BJ (cell line): Measurements from ENCODE around the gene RBPJ. TPM values are rescaled to one million over a fixed set of nuclear protein-coding genes. Genes with fewer than 3 reads are reported as not detected.

Experiments used
- CTCF ChIA-PET: fragments of 350-600 bp; formaldehyde crosslinking; extraction: SDS; loops from one replicate; lab custom pipeline; 2021; ENCODE audit warnings: antibody characterized with exemption, inconsistent platforms; lab: Yijun Ruan, JAX
- POLR2A ChIA-PET: fragments of 300-600 bp; sonication (Branson Sonifier 250); formaldehyde crosslinking; extraction: SDS; loops from one replicate; lab custom pipeline; 2021; ENCODE audit warnings: antibody characterized with exemption; lab: Charles Lee
- DNase-seq: peaks from one replicate; pipeline ENCODE4 v3.0.0-alpha.2; 2011; ENCODE audit warnings: low read depth
- H3K27me3 ChIP-seq: 2 replicates; pipeline ENCODE4 v1.6.0; 2011; ENCODE audit warnings: low read length; ENCODE audit not compliant: control insufficient read depth, insufficient read depth
- H3K36me3 ChIP-seq: 2 replicates; pipeline ENCODE4 v1.5.1; 2011; ENCODE audit warnings: low read length; ENCODE audit not compliant: control insufficient read depth, insufficient read depth
- H3K4me3 ChIP-seq: 2 replicates; pipeline ENCODE4 v1.5.1; 2011; ENCODE audit warnings: low read depth, mild to moderate bottlenecking, control low read depth, low read length
- CTCF ChIP-seq: IDR thresholded peaks from 2 replicates; pipeline ENCODE4 v1.5.1; 2011; ENCODE audit warnings: low read depth, mild to moderate bottlenecking, control low read depth, inconsistent platforms, low read length, moderate library complexity; ENCODE audit not compliant: insufficient read depth
- polyA plus RNA-seq: library from polyadenylated mRNA; depleted of rRNA; stranded (reverse); fragments of >200 nt; gene quantifications from 2 replicates; pipeline ENCODE4 v1.2.3, GENCODE V29; 2011

RBPJ gene
- polyA plus RNA-seq, 1 experiment: 31.6 TPM

DNA sequence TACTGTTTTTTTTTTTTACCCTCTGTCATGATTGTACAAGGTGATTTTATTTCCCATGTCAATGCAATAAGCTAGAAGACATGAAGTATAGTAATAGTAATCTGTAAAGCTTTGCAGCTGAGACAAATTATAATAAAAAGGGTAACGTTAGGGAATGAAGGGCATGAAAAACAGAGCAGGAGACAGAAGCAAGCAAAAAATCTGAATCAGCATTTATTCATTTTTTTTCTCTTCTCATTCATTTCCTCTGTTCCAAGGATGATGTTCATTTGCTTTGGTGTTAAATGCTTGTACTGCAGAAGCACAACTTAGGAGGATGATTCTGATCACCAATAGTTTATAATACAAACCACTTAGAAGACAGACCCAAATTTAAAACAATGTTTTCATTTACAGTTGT, 105.1 kb downstream of the RBPJ start:
- Histone ChIP-seq H3K4me3 (no peak overlapping the region), H3K27me3 (no peaks in the 10 kb centered on the region), H3K36me3 (peaks cover 6% of the 10 kb centered on the region)
- ChIA-PET CTCF (interaction anchor here (0.5 kb wide), 1 partner anchor 17 kb away, joined by 3 read pairs; no protein-coding TSS in a partner anchor), POLR2A (no interaction called here)
- no peak for DNase-seq
- TF ChIP-seq CTCF: no peak

DNA sequence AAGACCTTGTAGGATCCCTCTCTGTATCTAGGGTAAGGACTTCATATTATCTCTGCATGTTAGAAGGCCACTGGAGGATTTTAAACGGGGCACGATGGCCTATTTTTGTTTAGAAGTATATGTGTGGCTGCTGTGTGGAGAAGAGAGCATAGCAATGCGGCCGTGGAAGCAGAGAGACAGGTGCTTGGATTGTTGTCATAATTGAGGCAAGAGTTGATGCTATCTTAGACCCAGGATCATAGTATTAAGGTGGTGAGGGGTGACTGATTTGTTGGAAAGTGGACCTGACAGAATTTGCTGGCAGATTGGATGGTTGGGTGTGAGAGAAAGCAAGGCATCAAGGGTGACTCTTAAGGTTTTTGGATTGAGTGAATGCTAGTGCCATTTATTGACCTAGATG, 106.1 kb downstream of the RBPJ start:
- no peak for TF ChIP-seq CTCF
- POLR2A ChIA-PET: no interaction called here
- no peak for DNase-seq
- Histone ChIP-seq H3K36me3 (peaks cover 6% of the 10 kb centered on the region), H3K4me3 (no peak overlapping the region), H3K27me3 (no peaks in the 10 kb centered on the region)
- CTCF ChIA-PET: interaction anchor here (1.1 kb wide), 1 partner anchor 36 kb away, joined by 3 read pairs; no protein-coding TSS in a partner anchor

DNA sequence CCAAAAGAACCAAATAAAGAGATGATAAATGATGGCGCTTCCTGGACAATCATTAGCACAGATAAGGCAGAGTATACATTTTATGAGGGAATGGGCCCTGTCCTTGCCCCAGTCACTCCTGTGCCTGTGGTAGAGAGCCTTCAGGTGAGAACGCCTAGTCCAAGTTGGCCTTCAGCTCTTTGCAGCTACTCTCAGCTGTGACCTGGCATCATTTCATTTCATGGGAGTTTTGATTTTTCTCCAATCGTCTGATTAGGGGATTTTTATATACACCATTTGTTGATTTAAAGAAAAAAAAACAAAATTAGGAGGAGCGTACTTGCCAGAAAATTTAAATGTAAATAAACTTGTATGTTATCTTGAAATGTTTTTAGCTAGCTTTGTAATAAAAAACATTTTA, 109.1 kb downstream of the RBPJ start:
- POLR2A ChIA-PET: no interaction called here
- no peak for TF ChIP-seq CTCF
- H3K4me3 ChIP-seq: no peak overlapping the region
- DNase-seq: no peak
- peaks cover 6% of the 10 kb centered on the region for H3K36me3 ChIP-seq
- no peaks in the 10 kb centered on the region for H3K27me3 ChIP-seq
- CTCF ChIA-PET: interaction anchor here (0.6 kb wide), 1 partner anchor 23 kb away, joined by 3 read pairs; no protein-coding TSS in a partner anchor

DNA sequence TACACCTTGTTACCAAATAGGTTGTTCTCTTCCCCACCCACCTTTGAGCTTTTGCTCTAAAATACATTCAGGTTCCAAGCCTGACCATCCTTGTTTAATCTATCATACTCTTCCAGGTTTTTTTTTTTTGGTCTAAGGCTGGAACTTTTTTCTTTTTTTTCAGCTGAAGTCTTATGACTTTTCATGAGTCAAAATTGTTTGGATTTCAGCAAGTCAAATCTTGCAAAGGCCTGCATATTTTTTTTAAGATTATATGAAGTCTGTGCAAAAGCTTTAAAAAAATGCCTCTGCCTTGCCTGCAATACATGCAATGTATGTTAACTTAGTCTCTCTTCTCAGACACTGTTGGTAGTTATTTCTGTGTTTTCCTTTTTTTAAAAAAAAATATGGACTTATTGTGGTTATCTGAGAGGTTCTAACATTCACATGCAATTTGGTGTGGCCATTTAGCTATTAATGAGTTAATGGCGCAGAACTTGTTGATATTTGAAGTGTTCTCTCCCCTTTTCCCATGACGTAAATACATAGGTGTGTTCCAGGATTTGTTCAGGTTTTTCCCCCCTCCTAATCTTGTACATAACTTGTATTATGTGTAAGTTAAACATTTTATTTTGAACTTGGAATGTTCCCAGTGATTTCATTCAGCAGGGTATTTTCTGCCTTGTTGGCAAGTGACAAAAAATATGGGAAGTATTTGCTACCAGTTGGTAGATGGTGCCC, 110.8 kb downstream of the RBPJ start:
- CTCF ChIA-PET: interaction anchor here (0.7 to 1.0 kb wide), 3 partner anchors 14 to 22 kb away, joined by 3 to 4 read pairs (median 3); no protein-coding TSS in a partner anchor
- POLR2A ChIA-PET: interaction anchor here (0.6 kb wide), 1 partner anchor 297 kb away, joined by 4 read pairs; no protein-coding TSS in a partner anchor
- no peak overlapping the region for H3K4me3 ChIP-seq

More for the DNA sequence above, 110.8 kb downstream of the RBPJ start:
- no peak for DNase-seq
- Histone ChIP-seq H3K36me3 (peaks cover 4% of the 10 kb centered on the region), H3K27me3 (no peaks in the 10 kb centered on the region)
- TF ChIP-seq CTCF: no peak
